ENCODE measurements around the gene CLSTN1. TPM values are rescaled to one million over a fixed set of nuclear protein-coding genes. Genes with fewer than 3 reads are reported as not detected.
"Not testable (repeated sequence)": the region's sequence is repeated elsewhere in the genome, so short reads cannot be mapped to it uniquely, and the experiment has no call there.

Gene CLSTN1
- polyA plus RNA-seq, 2 donors = 45.8 to 55.4 TPM

- Histone ChIP-seq H3K27ac (ENCODE audit: low read depth in 2 of 2, low read length in 1 of 2) (no peak overlapping the region), H3K4me1 (ENCODE audit: control insufficient read depth in 2 of 2, insufficient read depth in 2 of 2, low read length in 1 of 2) (peaks cover 0 to 2% of the 10 kb centered on the region in 2 donors), H3K4me3 (ENCODE audit: low read depth in 1 of 2, low read length in 2 of 2) (no peak overlapping the region), H3K9me3 (ENCODE audit: control insufficient read depth in 2 of 2, insufficient read depth in 1 of 2, low read depth in 1 of 2, low read length in 1 of 2) (no peaks in the 10 kb centered on the region), H3K36me3 (ENCODE audit: control insufficient read depth in 2 of 2, insufficient read depth in 2 of 2, low read length in 1 of 2) (peaks cover 0 to 3% of the 10 kb centered on the region in 2 donors), H3K27me3 (ENCODE audit: control insufficient read depth in 1 of 2, insufficient read depth in 2 of 2, low read length in 2 of 2) (no peaks in the 10 kb centered on the region)
- 68 to 70% methylated on average over 2 of the region's 2 CpGs for WGBS, 2 donors
Measured at GRCh38 chr1:9763914-9764313, 59.9 kb downstream of the CLSTN1 start.

GRCh38 chr1:9762446-9762845 lies 61.3 kb downstream of the CLSTN1 start:
- H3K27me3 ChIP-seq (ENCODE audit: control insufficient read depth in 1 of 2, insufficient read depth in 2 of 2, low read length in 2 of 2); H3K36me3 ChIP-seq (ENCODE audit: control insufficient read depth in 2 of 2, insufficient read depth in 2 of 2, low read length in 1 of 2); H3K4me3 ChIP-seq (ENCODE audit: low read depth in 1 of 2, low read length in 2 of 2); H3K27ac ChIP-seq (ENCODE audit: low read depth in 2 of 2, low read length in 1 of 2); H3K9me3 ChIP-seq (ENCODE audit: control insufficient read depth in 2 of 2, insufficient read depth in 1 of 2, low read depth in 1 of 2, low read length in 1 of 2); H3K4me1 ChIP-seq (ENCODE audit: control insufficient read depth in 2 of 2, insufficient read depth in 2 of 2, low read length in 1 of 2): not testable (repeated sequence)
- WGBS, 2 donors = 95 to 96% methylated on average over 25 of the region's 25 CpGs

GRCh38 chr1:9761855-9762254 lies 61.9 kb downstream of the CLSTN1 start:
- no peak overlapping the region for H3K4me3 ChIP-seq (ENCODE audit: low read depth in 1 of 2, low read length in 2 of 2)
- H3K4me1 ChIP-seq (ENCODE audit: control insufficient read depth in 2 of 2, insufficient read depth in 2 of 2, low read length in 1 of 2) = peaks cover 0 to 2% of the 10 kb centered on the region in 2 donors
- WGBS, 2 donors = 89 to 90% methylated on average over 9 of the region's 9 CpGs
- no peak overlapping the region for H3K27ac ChIP-seq (ENCODE audit: low read depth in 2 of 2, low read length in 1 of 2)
- H3K9me3 ChIP-seq (ENCODE audit: control insufficient read depth in 2 of 2, insufficient read depth in 1 of 2, low read depth in 1 of 2, low read length in 1 of 2) = no peaks in the 10 kb centered on the region
- H3K36me3 ChIP-seq (ENCODE audit: control insufficient read depth in 2 of 2, insufficient read depth in 2 of 2, low read length in 1 of 2) = peaks cover 0 to 3% of the 10 kb centered on the region in 2 donors
- H3K27me3 ChIP-seq (ENCODE audit: control insufficient read depth in 1 of 2, insufficient read depth in 2 of 2, low read length in 2 of 2) = no peaks in the 10 kb centered on the region

- Histone ChIP-seq H3K4me1 (ENCODE audit: control insufficient read depth in 2 of 2, insufficient read depth in 2 of 2, low read length in 1 of 2) (peaks cover 0 to 2% of the 10 kb centered on the region in 2 donors), H3K27ac (ENCODE audit: low read depth in 2 of 2, low read length in 1 of 2) (no peak overlapping the region)
Measured at GRCh38 chr1:9760824-9761223, 62.9 kb downstream of the CLSTN1 start.

GRCh38 chr1:9759939-9760338 lies 63.8 kb downstream of the CLSTN1 start:
- no peaks in the 10 kb centered on the region for H3K9me3 ChIP-seq (ENCODE audit: control insufficient read depth in 2 of 2, insufficient read depth in 1 of 2, low read depth in 1 of 2, low read length in 1 of 2)
- WGBS, 2 donors = 90% methylated on average over 2 of the region's 2 CpGs
- no peaks in the 10 kb centered on the region for H3K27me3 ChIP-seq (ENCODE audit: control insufficient read depth in 1 of 2, insufficient read depth in 2 of 2, low read length in 2 of 2)

More at GRCh38 chr1:9760824-9761223, 62.9 kb downstream of the CLSTN1 start:
- peaks cover 0 to 3% of the 10 kb centered on the region in 2 donors for H3K36me3 ChIP-seq (ENCODE audit: control insufficient read depth in 2 of 2, insufficient read depth in 2 of 2, low read length in 1 of 2)
- 94 to 96% methylated on average over 6 of the region's 6 CpGs for WGBS, 2 donors
- H3K9me3 ChIP-seq (ENCODE audit: control insufficient read depth in 2 of 2, insufficient read depth in 1 of 2, low read depth in 1 of 2, low read length in 1 of 2) = no peaks in the 10 kb centered on the region
- no peaks in the 10 kb centered on the region for H3K27me3 ChIP-seq (ENCODE audit: control insufficient read depth in 1 of 2, insufficient read depth in 2 of 2, low read length in 2 of 2)
- H3K4me3 ChIP-seq (ENCODE audit: low read depth in 1 of 2, low read length in 2 of 2) = no peak overlapping the region

GRCh38 chr1:9758559-9759121 lies 65.1 kb downstream of the CLSTN1 start:
- H3K36me3 ChIP-seq (ENCODE audit: control insufficient read depth in 2 of 2, insufficient read depth in 2 of 2, low read length in 1 of 2) = peaks cover 0 to 5% of the 10 kb centered on the region in 2 donors
- no peak overlapping the region for H3K4me3 ChIP-seq (ENCODE audit: low read depth in 1 of 2, low read length in 2 of 2)
- H3K4me1 ChIP-seq (ENCODE audit: control insufficient read depth in 2 of 2, insufficient read depth in 2 of 2, low read length in 1 of 2) = peaks cover 0 to 2% of the 10 kb centered on the region in 2 donors
- H3K9me3 ChIP-seq (ENCODE audit: control insufficient read depth in 2 of 2, insufficient read depth in 1 of 2, low read depth in 1 of 2, low read length in 1 of 2) = no peaks in the 10 kb centered on the region
- WGBS, 2 donors = 48 to 65% methylated on average over 10 of the region's 10 CpGs
- peak overlapping the region; percentile 86 to 91 for H3K27ac ChIP-seq (ENCODE audit: low read depth in 2 of 2, low read length in 1 of 2)
- H3K27me3 ChIP-seq (ENCODE audit: control insufficient read depth in 1 of 2, insufficient read depth in 2 of 2, low read length in 2 of 2) = no peaks in the 10 kb centered on the region

More at GRCh38 chr1:9759939-9760338, 63.8 kb downstream of the CLSTN1 start:
- H3K27ac ChIP-seq (ENCODE audit: low read depth in 2 of 2, low read length in 1 of 2) = no peak overlapping the region
- peaks cover 0 to 2% of the 10 kb centered on the region in 2 donors for H3K4me1 ChIP-seq (ENCODE audit: control insufficient read depth in 2 of 2, insufficient read depth in 2 of 2, low read length in 1 of 2)
- H3K36me3 ChIP-seq (ENCODE audit: control insufficient read depth in 2 of 2, insufficient read depth in 2 of 2, low read length in 1 of 2) = peaks cover 0 to 3% of the 10 kb centered on the region in 2 donors
- no peak overlapping the region for H3K4me3 ChIP-seq (ENCODE audit: low read depth in 1 of 2, low read length in 2 of 2)

GRCh38 chr1:9755441-9755995 lies 68.2 kb downstream of the CLSTN1 start:
- H3K27ac ChIP-seq (ENCODE audit: low read depth in 2 of 2, low read length in 1 of 2) = no peak overlapping the region
- 40 to 50% methylated on average over 10 of the region's 10 CpGs for WGBS, 2 donors
- H3K4me1 ChIP-seq (ENCODE audit: control insufficient read depth in 2 of 2, insufficient read depth in 2 of 2, low read length in 1 of 2) = peaks cover 0 to 2% of the 10 kb centered on the region in 2 donors
- H3K36me3 ChIP-seq (ENCODE audit: control insufficient read depth in 2 of 2, insufficient read depth in 2 of 2, low read length in 1 of 2) = peaks cover 5 to 15% of the 10 kb centered on the region in 2 donors
- no peak overlapping the region for H3K4me3 ChIP-seq (ENCODE audit: low read depth in 1 of 2, low read length in 2 of 2)
- H3K27me3 ChIP-seq (ENCODE audit: control insufficient read depth in 1 of 2, insufficient read depth in 2 of 2, low read length in 2 of 2) = no peaks in the 10 kb centered on the region
- H3K9me3 ChIP-seq (ENCODE audit: control insufficient read depth in 2 of 2, insufficient read depth in 1 of 2, low read depth in 1 of 2, low read length in 1 of 2) = no peaks in the 10 kb centered on the region

- WGBS, 2 donors = 79 to 87% methylated on average over 12 of the region's 12 CpGs
- no peaks in the 10 kb centered on the region for H3K9me3 ChIP-seq (ENCODE audit: control insufficient read depth in 2 of 2, insufficient read depth in 1 of 2, low read depth in 1 of 2, low read length in 1 of 2)
- H3K27me3 ChIP-seq (ENCODE audit: control insufficient read depth in 1 of 2, insufficient read depth in 2 of 2, low read length in 2 of 2) = no peaks in the 10 kb centered on the region
- no peak overlapping the region for H3K4me3 ChIP-seq (ENCODE audit: low read depth in 1 of 2, low read length in 2 of 2)
- H3K4me1 ChIP-seq (ENCODE audit: control insufficient read depth in 2 of 2, insufficient read depth in 2 of 2, low read length in 1 of 2) = no peaks in the 10 kb centered on the region
- peaks cover 12 to 22% of the 10 kb centered on the region in 2 donors for H3K36me3 ChIP-seq (ENCODE audit: control insufficient read depth in 2 of 2, insufficient read depth in 2 of 2, low read length in 1 of 2)
- H3K27ac ChIP-seq (ENCODE audit: low read depth in 2 of 2, low read length in 1 of 2) = no peak overlapping the region
Measured at GRCh38 chr1:9753121-9753531, 70.6 kb downstream of the CLSTN1 start.

GRCh38 chr1:9751971-9752370 lies 71.8 kb downstream of the CLSTN1 start:
- Histone ChIP-seq H3K27ac (ENCODE audit: low read depth in 2 of 2, low read length in 1 of 2) (no peak overlapping the region), H3K27me3 (ENCODE audit: control insufficient read depth in 1 of 2, insufficient read depth in 2 of 2, low read length in 2 of 2) (no peaks in the 10 kb centered on the region), H3K9me3 (ENCODE audit: control insufficient read depth in 2 of 2, insufficient read depth in 1 of 2, low read depth in 1 of 2, low read length in 1 of 2) (no peaks in the 10 kb centered on the region), H3K4me1 (ENCODE audit: control insufficient read depth in 2 of 2, insufficient read depth in 2 of 2, low read length in 1 of 2) (no peaks in the 10 kb centered on the region), H3K4me3 (ENCODE audit: low read depth in 1 of 2, low read length in 2 of 2) (no peak overlapping the region), H3K36me3 (ENCODE audit: control insufficient read depth in 2 of 2, insufficient read depth in 2 of 2, low read length in 1 of 2) (peaks cover 12 to 22% of the 10 kb centered on the region in 2 donors)
- 59 to 64% methylated on average over 3 of the region's 3 CpGs for WGBS, 2 donors

GRCh38 chr1:9749361-9749760 lies 74.4 kb downstream of the CLSTN1 start:
- no peaks in the 10 kb centered on the region for H3K9me3 ChIP-seq (ENCODE audit: control insufficient read depth in 2 of 2, insufficient read depth in 1 of 2, low read depth in 1 of 2, low read length in 1 of 2)
- H3K27ac ChIP-seq (ENCODE audit: low read depth in 2 of 2, low read length in 1 of 2) = no peak overlapping the region
- no peak overlapping the region for H3K4me3 ChIP-seq (ENCODE audit: low read depth in 1 of 2, low read length in 2 of 2)
- peaks cover 12 to 24% of the 10 kb centered on the region in 2 donors for H3K36me3 ChIP-seq (ENCODE audit: control insufficient read depth in 2 of 2, insufficient read depth in 2 of 2, low read length in 1 of 2)
- no peaks in the 10 kb centered on the region for H3K4me1 ChIP-seq (ENCODE audit: control insufficient read depth in 2 of 2, insufficient read depth in 2 of 2, low read length in 1 of 2)
- 97 to 99% methylated on average over 14 of the region's 14 CpGs for WGBS, 2 donors
- no peaks in the 10 kb centered on the region for H3K27me3 ChIP-seq (ENCODE audit: control insufficient read depth in 1 of 2, insufficient read depth in 2 of 2, low read length in 2 of 2)
